Muscle layer of duodenum (tissue), 2 donors: ENCODE measurements around the gene PLEKHD1.

Experiments
- H3K27ac ChIP-seq: one replicate; pipeline ENCODE4 v1.7.0; 2013; ENCODE audit warnings: mild to moderate bottlenecking, low read length
- H3K27me3 ChIP-seq: one replicate; pipeline ENCODE4 v1.7.0; 2013; ENCODE audit warnings: low read depth, mild to moderate bottlenecking, control low read depth, low read length
- H3K36me3 ChIP-seq, 2 donors: one replicate each; pipeline ENCODE4 v1.7.0; 2013; ENCODE audit warnings: low read length in 2 of 2, control low read depth in 1 of 2, mild to moderate bottlenecking in 1 of 2; ENCODE audit not compliant: insufficient read depth in 2 of 2, control insufficient read depth in 1 of 2
- H3K4me1 ChIP-seq, 2 donors: one replicate each; pipeline ENCODE4 v1.7.0; 2013; ENCODE audit warnings: low read length in 2 of 2, mild to moderate bottlenecking in 2 of 2, control low read depth in 1 of 2, moderate library complexity in 1 of 2; ENCODE audit not compliant: insufficient read depth in 2 of 2, control insufficient read depth in 1 of 2
- H3K4me3 ChIP-seq, 2 donors: one replicate each; pipeline ENCODE4 v1.7.0; 2013; ENCODE audit warnings: low read length in 2 of 2, low read depth in 1 of 2, mild to moderate bottlenecking in 1 of 2
- H3K9me3 ChIP-seq, 2 donors: one replicate each; pipeline ENCODE4 v1.7.0; 2013; ENCODE audit warnings: low read length in 2 of 2, control low read depth in 1 of 2, mild to moderate bottlenecking in 1 of 2; ENCODE audit not compliant: control insufficient read depth in 1 of 2
- donor health status: healthy.

Gene PLEKHD1

DNA sequence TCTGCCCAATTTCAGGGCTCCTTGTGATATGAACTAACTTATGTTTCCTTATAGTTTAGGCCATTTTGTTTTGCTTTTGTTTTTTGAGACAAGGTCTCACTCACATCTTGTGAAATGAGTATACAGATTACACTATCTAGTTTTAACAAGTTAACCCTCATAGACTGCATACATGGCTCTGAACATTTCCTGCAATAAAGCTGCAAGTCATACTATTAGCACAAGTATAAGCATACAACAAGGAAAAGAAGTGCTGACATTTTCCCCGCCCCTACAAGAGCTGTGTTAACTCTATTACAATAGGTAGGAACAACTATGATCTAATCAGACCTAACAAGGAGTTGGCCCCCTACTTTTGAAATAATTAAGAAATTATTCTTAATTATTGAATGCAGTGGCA is 54.2 kb downstream of the PLEKHD1 start:
- no peaks in the 10 kb centered on the region for H3K36me3 ChIP-seq
- H3K9me3 ChIP-seq: no peaks in the 10 kb centered on the region
- H3K4me1 ChIP-seq: no peaks in the 10 kb centered on the region
- H3K27me3 ChIP-seq: no peaks in the 10 kb centered on the region
- no peak overlapping the region for H3K27ac ChIP-seq
- H3K4me3 ChIP-seq: no peak overlapping the region

DNA sequence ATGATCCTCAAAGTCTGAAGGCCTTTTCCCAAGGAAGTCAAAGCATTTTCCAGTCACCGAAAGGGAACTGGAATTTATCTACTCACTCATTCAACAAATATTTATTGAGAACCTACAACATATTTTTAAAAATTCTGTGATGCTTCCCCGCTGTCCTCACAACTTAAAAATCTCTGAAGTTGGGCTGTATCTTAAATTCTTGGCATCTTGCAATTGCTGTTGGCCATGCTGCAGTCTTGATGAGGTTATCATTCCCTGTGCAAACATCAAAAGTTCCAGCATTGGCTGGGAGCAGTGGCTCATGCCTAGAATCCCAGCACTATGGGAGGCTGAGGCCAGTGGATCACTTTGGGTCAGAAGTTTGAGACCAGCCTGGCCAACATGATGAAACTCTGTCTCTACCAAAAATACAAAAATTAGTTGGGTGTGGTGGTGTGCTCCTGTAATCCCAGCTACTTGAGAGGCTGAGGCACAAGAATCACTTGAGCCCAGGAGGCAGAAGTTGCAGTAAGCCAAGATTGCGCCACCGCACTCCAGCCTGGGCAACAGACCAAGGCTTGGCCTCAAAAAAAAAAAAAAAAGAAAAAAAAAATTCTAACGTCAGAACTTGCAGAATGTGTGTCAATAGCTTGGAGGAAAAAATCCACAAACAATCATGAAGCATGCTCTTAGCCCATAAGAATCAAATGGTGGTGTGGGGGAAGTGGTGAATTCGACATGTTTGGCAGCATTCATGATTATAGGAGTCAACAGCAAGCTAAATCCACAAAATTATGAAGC is 55.3 kb downstream of the PLEKHD1 start:
- Histone ChIP-seq H3K27me3 (no peaks in the 10 kb centered on the region), H3K4me3 (no peak overlapping the region), H3K36me3 (no peaks in the 10 kb centered on the region), H3K9me3 (no peaks in the 10 kb centered on the region), H3K27ac (no peak overlapping the region), H3K4me1 (no peaks in the 10 kb centered on the region)

DNA sequence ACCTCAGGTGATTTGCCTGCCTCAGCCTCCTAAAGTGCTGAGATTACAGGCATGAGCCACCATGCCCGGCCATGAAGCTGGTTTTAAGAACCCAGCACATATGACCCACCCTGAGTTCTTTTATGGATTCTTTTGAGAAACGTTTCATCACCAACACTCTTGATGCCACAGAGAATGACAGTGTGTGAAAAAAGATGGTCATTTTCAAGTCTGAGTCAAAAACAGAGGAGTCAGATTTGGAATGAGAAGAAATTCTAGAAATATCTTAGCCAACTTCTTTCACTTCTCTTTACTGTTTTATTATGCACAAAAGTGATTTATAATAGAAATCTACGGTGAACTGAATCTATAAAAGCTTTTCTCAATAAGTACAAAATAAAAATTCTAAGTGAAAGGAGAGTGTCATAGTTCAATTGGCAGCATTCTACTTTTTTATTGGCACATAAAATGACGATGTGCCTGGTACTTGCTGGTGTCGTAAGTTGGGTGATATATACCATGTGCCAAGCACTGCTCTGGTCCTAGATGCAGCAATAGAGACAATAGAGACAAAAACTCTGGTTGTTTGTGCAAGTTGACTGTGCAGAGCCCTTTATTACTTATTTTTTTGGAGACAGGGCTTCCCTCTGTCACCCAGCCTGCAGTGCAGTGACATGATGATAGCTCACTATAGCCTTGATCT is 56.3 kb downstream of the PLEKHD1 start:
- Histone ChIP-seq H3K36me3 (no peaks in the 10 kb centered on the region), H3K27ac (no peak overlapping the region), H3K4me1 (no peaks in the 10 kb centered on the region), H3K9me3 (no peaks in the 10 kb centered on the region), H3K27me3 (no peaks in the 10 kb centered on the region), H3K4me3 (no peak overlapping the region)

DNA sequence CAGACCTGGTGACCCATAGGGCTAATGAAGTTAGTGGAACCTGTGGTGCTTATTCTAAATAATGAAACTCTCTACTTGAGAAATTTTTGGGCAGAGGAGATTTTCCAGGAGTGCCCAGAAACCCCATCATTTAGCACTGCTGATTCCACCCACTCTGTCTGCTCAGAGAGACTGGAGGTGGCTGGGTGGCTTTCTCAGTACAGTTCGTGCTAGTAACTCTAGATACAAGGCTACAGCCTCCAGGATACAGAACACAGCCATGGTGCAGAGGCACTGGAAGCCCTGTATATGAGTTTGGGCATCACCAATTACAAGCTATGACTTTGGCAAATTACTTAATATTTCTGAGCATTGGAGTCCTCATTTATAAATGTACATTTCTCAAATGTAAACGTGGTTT is 57.8 kb downstream of the PLEKHD1 start:
- no peak overlapping the region for H3K27ac ChIP-seq
- H3K4me3 ChIP-seq: no peak overlapping the region
- H3K9me3 ChIP-seq: no peaks in the 10 kb centered on the region
- H3K4me1 ChIP-seq: no peaks in the 10 kb centered on the region
- H3K36me3 ChIP-seq: no peaks in the 10 kb centered on the region
- peaks cover 6% of the 10 kb centered on the region for H3K27me3 ChIP-seq

DNA sequence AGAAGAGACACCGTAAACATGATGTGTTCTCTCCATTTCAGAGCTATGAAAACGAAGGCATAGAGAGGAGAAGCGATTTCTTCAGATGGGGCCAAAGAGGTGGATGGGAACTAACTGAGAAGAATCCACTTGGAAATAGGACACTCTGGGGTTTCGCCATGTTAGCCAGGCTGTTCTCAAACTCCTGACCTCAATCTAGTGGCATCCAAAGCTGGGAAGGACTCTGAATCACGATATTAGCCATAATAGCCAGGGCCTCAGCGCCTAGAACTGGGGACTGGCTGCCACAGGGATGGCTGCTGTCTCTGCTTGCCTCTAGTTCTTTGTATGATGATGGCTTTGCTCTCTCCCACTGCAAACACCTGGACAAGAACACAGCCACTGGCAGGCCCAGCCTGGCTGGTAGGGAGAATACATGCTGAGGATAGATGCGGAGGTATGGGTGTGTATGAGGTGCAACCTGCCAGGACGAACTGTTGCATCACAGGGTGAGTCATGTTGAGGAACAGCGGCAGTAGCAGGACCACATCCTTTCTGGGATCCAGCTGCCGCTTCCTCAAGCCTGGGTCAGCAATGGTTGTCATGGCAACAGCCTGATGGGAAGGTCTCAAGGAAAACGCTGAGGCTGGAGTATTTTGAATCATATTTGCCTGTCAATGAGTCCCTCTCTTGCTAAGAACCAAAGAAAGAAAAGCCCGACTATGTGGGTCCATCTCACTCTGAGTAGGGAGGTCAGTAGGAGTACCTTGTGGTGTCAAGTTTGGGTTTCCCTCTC is 59.0 kb downstream of the PLEKHD1 start:
- H3K4me3 ChIP-seq: no peak overlapping the region
- H3K36me3 ChIP-seq: no peaks in the 10 kb centered on the region
- peaks cover 6% of the 10 kb centered on the region for H3K27me3 ChIP-seq
- peaks cover 0 to 5% of the 10 kb centered on the region in 2 donors for H3K4me1 ChIP-seq
- no peak overlapping the region for H3K27ac ChIP-seq
- no peaks in the 10 kb centered on the region for H3K9me3 ChIP-seq

DNA sequence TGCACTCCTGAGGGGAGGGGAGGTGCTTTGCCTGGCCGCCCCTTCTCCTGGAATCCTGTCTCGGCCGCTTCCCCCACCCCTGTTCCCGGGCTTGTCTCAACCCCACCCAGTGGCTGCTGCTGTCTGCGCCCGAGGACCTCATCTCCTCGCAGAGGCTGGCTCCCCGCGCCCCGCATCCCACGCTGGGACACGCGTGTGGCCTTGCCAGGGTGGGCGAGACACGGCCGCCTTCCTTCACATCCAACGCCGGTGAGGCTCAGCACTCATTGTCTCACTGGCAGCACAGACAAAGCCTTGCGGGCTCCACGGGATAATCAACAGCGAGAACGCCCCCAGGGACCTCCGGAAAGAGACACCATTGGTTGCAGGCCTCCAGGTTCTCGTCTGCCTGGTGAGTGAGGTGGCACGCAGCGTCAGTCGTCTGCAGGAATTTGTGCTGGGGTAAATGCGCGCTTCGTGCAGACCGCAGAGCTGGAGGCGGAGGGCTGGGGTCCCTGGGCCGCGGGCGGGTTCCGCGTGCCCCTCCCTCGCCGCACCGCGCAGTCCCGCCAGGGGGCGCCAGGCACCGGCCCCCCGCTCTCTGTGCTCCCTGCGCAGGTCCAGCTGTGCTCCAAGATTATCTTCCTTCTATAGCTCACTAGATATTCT is 63.3 kb downstream of the PLEKHD1 start:
- no peaks in the 10 kb centered on the region for H3K36me3 ChIP-seq
- H3K27me3 ChIP-seq: peaks cover 12% of the 10 kb centered on the region
- no peaks in the 10 kb centered on the region for H3K9me3 ChIP-seq
- H3K4me3 ChIP-seq: no peak overlapping the region
- H3K4me1 ChIP-seq: peaks cover 0 to 5% of the 10 kb centered on the region in 2 donors
- H3K27ac ChIP-seq: no peak overlapping the region

DNA sequence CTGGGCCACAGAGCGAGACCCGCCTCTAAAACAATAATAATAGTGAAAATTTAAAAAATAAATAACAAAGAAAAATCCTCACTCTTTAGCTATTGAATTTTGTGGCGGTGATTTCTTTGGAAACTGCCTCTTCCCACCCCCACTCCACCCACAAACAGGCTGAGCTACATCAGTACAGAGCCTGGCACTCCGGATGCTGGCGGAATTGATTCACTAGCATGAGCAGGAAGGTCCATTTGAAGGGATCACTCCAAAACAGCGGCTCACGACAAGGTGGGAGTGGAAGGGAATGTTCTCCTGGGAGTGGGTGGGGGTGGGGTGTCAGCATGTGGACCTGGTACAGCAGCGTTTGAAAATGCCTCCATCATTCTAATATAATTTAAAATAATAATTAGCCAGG is 64.0 kb downstream of the PLEKHD1 start:
- Histone ChIP-seq H3K36me3 (no peaks in the 10 kb centered on the region), H3K27me3 (peaks cover 12% of the 10 kb centered on the region), H3K27ac (no peak overlapping the region), H3K4me3 (no peak overlapping the region), H3K9me3 (no peaks in the 10 kb centered on the region), H3K4me1 (peaks cover 0 to 5% of the 10 kb centered on the region in 2 donors)

DNA sequence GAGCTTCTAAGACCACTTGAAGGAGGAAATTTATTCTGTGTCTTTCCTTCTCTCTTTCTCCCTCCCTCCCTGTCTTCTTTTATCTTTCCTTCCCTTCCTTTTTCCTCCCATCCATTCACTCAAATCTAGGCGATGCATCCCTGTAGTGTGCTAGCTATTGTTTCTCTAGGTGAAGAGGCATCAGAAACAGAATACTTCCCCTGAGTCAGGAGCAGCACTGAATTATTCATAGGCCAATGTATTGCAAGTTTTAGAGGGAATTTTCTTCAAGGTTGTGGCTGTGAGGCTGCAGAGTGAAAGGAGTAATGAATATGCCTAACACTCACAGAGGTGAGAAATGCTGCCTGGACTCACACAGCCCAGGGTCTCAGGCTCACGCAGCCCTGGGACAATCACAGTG is 67.0 kb downstream of the PLEKHD1 start:
- H3K9me3 ChIP-seq: no peaks in the 10 kb centered on the region
- no peaks in the 10 kb centered on the region for H3K36me3 ChIP-seq
- no peak overlapping the region for H3K4me3 ChIP-seq
- peaks cover 0 to 5% of the 10 kb centered on the region in 2 donors for H3K4me1 ChIP-seq
- no peak overlapping the region for H3K27ac ChIP-seq
- H3K27me3 ChIP-seq: peaks cover 11% of the 10 kb centered on the region

DNA sequence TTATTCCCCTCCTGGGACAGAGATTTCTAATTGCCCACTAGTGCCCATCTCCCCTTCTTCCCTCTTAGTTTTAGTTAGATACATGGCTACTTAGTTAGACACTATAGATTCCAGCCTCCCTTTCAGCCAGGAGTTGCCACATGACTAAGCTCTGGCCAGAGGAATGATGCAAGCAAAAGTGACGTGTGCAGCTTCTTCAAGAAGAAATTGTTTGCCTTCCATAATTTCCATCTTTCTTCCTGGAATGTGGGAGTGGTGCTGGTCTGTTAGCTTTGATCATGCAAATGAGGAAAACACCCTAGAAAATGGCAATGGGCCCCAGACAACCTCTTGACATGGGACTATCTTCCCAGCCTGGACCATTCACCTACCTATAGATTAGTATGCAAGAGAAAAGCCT is 68.7 kb downstream of the PLEKHD1 start:
- Histone ChIP-seq H3K36me3 (no peaks in the 10 kb centered on the region), H3K27me3 (peaks cover 5% of the 10 kb centered on the region), H3K4me3 (no peak overlapping the region), H3K4me1 (no peaks in the 10 kb centered on the region), H3K27ac (no peak overlapping the region), H3K9me3 (no peaks in the 10 kb centered on the region)

DNA sequence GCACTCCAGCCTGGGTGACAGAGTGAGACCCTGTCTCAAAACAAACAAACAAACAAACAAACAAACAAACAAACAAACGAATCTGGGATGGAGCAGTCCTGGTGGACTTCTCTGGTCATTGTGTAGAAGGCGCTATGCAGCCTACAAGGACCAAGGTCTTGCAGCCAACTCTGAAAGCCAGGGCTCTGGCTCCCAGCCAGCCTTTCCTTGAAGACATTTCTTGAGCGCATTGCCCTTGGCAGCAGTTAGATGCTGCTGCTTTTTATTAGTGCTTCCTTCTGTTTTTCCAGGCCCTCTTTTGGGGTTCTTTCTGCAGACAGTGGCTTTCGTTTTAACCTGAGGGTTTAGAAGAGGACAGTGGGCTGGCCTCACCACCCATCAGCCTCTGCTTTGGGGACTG is 70.0 kb downstream of the PLEKHD1 start:
- H3K4me1 ChIP-seq: no peaks in the 10 kb centered on the region
- H3K27ac ChIP-seq: no peak overlapping the region
- no peaks in the 10 kb centered on the region for H3K36me3 ChIP-seq
- no peak overlapping the region for H3K4me3 ChIP-seq
- H3K27me3 ChIP-seq: peaks cover 4% of the 10 kb centered on the region
- no peaks in the 10 kb centered on the region for H3K9me3 ChIP-seq

DNA sequence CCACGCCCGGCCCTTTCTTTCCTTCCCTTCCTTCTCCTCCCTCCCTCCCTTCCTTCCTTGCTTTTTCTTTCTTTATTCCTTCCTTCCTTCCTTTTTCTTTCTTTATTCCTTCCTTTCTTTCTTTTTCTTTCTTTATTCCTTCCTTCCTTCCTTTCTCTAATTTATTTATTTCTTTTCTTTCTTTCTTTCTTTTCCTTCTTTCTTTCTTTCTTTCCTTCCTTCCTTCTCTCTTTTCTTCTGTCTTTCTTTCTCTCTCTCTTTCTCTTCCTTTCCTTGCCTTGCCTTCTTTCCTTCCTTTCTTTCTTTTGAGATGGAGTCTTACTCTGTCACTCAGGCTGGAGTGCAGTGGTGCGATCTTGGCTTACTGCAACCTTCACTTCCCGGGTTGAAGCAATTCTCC is 74.2 kb downstream of the PLEKHD1 start:
- H3K27ac ChIP-seq: no peak overlapping the region
- no peaks in the 10 kb centered on the region for H3K9me3 ChIP-seq
- no peak overlapping the region for H3K4me3 ChIP-seq
- no peaks in the 10 kb centered on the region for H3K4me1 ChIP-seq
- no peaks in the 10 kb centered on the region for H3K36me3 ChIP-seq
- no peaks in the 10 kb centered on the region for H3K27me3 ChIP-seq
